CD14-positive monocyte (primary cell): ENCODE data around the gene KMT2E. TPM values are rescaled to one million over a fixed set of nuclear protein-coding genes. Genes with fewer than 3 reads are reported as not detected.

ENCODE experiments used
- DNase-seq, 3 donors: peaks; one replicate each; pipeline ENCODE4 v3.0.0-alpha.2; 2011 to 2022
- H2AFZ ChIP-seq: 2 replicates; pipeline ENCODE4 v1.6.0; 2012; ENCODE audit warnings: mild to moderate bottlenecking, low read depth, low read length, inconsistent platforms; ENCODE audit not compliant: insufficient read depth, poor library complexity, severe bottlenecking
- H3K27ac ChIP-seq, 2 donors: 1 replicate in 1 of 2; 2 replicates in 1 of 2; pipeline ENCODE4 v1.5.1; 2012 to 2013; ENCODE audit warnings: low read length in 2 of 2, control low read depth in 1 of 2, inconsistent platforms in 1 of 2, low read depth in 1 of 2, mild to moderate bottlenecking in 1 of 2
- H3K27me3 ChIP-seq, 2 donors: one replicate each; pipeline versions ENCODE4 v1.6.0 to v1.6.1; 2011 to 2013; ENCODE audit warnings: low read length in 2 of 2; ENCODE audit not compliant: control insufficient read depth in 2 of 2, insufficient read depth in 2 of 2
- H3K36me3 ChIP-seq, 2 donors: replicated peaks in 1 of 2; 1 replicate in 1 of 2; 2 replicates in 1 of 2; pipeline versions ENCODE4 v1.5.1 to v1.6.1; 2012 to 2013; ENCODE audit warnings: low read length in 2 of 2, control low read depth in 1 of 2, inconsistent platforms in 1 of 2, mild to moderate bottlenecking in 1 of 2; ENCODE audit not compliant: insufficient read depth in 2 of 2, control insufficient read depth in 1 of 2
- H3K4me1 ChIP-seq, 2 donors: 1 replicate in 1 of 2; 2 replicates in 1 of 2; pipeline versions ENCODE4 v1.5.1 to v1.6.1; 2012 to 2013; ENCODE audit warnings: low read length in 2 of 2, control low read depth in 1 of 2, inconsistent platforms in 1 of 2, mild to moderate bottlenecking in 1 of 2, moderate library complexity in 1 of 2; ENCODE audit not compliant: insufficient read depth in 2 of 2, control insufficient read depth in 1 of 2
- H3K4me2 ChIP-seq: replicated peaks from 2 replicates; pipeline ENCODE3; 2012; ENCODE audit warnings: low read length, moderate library complexity, mild to moderate bottlenecking; ENCODE audit not compliant: poor library complexity, severe bottlenecking; ENCODE audit errors: extremely low read depth
- H3K4me3 ChIP-seq, 3 experiments: fragments of 200-600 bp in 1 of 3; sonication (generic) in 1 of 3; replicated peaks in 1 of 3; 1 replicate in 2 of 3; 2 replicates in 1 of 3; pipeline ENCODE4 v1.5.1; 2011 to 2013; ENCODE audit warnings: low read length in 3 of 3, mild to moderate bottlenecking in 3 of 3, control low read depth in 2 of 3, low read depth in 2 of 3, inconsistent platforms in 1 of 3, moderate library complexity in 1 of 3
- H3K79me2 ChIP-seq: 2 replicates; pipeline ENCODE4 v1.6.0; 2012; ENCODE audit warnings: mild to moderate bottlenecking, control low read depth, inconsistent platforms, low read length, moderate library complexity; ENCODE audit not compliant: insufficient read depth
- H3K9ac ChIP-seq: 2 replicates; pipeline ENCODE4 v1.6.0; 2017; ENCODE audit warnings: low read length, mild to moderate bottlenecking; ENCODE audit not compliant: insufficient read depth, poor library complexity, severe bottlenecking
- H3K9me3 ChIP-seq, 2 donors: replicated peaks in 1 of 2; 1 replicate in 1 of 2; 2 replicates in 1 of 2; pipeline versions ENCODE4 v1.5.1 to v1.6.1; 2012 to 2013; ENCODE audit warnings: low read length in 2 of 2, control low read depth in 1 of 2; ENCODE audit not compliant: control insufficient read depth in 1 of 2, insufficient read depth in 1 of 2
- H4K20me1 ChIP-seq: 2 replicates; pipeline ENCODE4 v1.6.0; 2012; ENCODE audit warnings: mild to moderate bottlenecking, low read length, control low read depth, moderate library complexity; ENCODE audit not compliant: insufficient read depth
- H3K27ac Mint-ChIP-seq, 7 donors: one replicate each; pipeline ENCODE4 v1.8.0; 2020; ENCODE audit warnings: mild to moderate bottlenecking in 7 of 7, mixed read lengths in 7 of 7, moderate library complexity in 6 of 7, inconsistent platforms in 2 of 7
- H3K27me3 Mint-ChIP-seq, 3 donors: one replicate each; pipeline ENCODE4 v1.8.0; 2021 to 2022; ENCODE audit warnings: low read depth in 3 of 3, mild to moderate bottlenecking in 3 of 3, mixed read lengths in 3 of 3, moderate library complexity in 3 of 3, inconsistent platforms in 1 of 3
- H3K36me3 Mint-ChIP-seq, 2 donors: one replicate each; pipeline ENCODE4 v1.8.0; 2020; ENCODE audit warnings: mixed read lengths in 2 of 2, inconsistent platforms in 1 of 2, mild to moderate bottlenecking in 1 of 2
- H3K4me1 Mint-ChIP-seq: one replicate; pipeline ENCODE4 v1.8.0; 2020; ENCODE audit warnings: mild to moderate bottlenecking, mixed read lengths
- H3K4me3 Mint-ChIP-seq, 2 donors: one replicate each; pipeline ENCODE4 v1.8.0; 2020; ENCODE audit warnings: mild to moderate bottlenecking in 2 of 2, mixed read lengths in 2 of 2, moderate library complexity in 1 of 2
- H3K9me3 Mint-ChIP-seq, 7 donors: one replicate each; pipeline ENCODE4 v1.8.0; 2020 to 2022; ENCODE audit warnings: mixed read lengths in 7 of 7, mild to moderate bottlenecking in 6 of 7, moderate library complexity in 6 of 7, inconsistent platforms in 2 of 7
- CTCF ChIP-seq: fragments of 200-600 bp; IDR thresholded peaks from one replicate; pipeline ENCODE4 v1.8.0; 2022; ENCODE audit warnings: antibody characterized with exemption, mild to moderate bottlenecking
- WGBS: methylation state at CpG from one replicate; pipeline ENCODE4 v1.1.5; 2013; ENCODE audit warnings: missing lambda C conversion rate; ENCODE audit not compliant: insufficient coverage; 5-methylcytosine and 5-hydroxymethylcytosine counted together
- intact Hi-C, 2 donors: fragments of 100-400 bp; cut with micrococcal nuclease; formaldehyde crosslinking; loops; one replicate each; pipeline versions ENCODE4 v1.15.0 to v1.15.1; 2023
- polyA plus RNA-seq, 3 donors: library from polyadenylated mRNA; depleted of rRNA in 1 of 3; unstranded in 2 of 3; stranded (reverse) in 1 of 3; fragments of 300-500 nt in 2 of 3; fragments of >200 nt in 1 of 3; fragmentation: Illumina TruSeq in 2 of 3; gene quantifications; 1 replicate in 2 of 3; 2 replicates in 1 of 3; pipeline ENCODE4 v1.2.3, GENCODE V29; 2012 to 2021

KMT2E gene
- polyA plus RNA-seq, 3 donors, result 21.5 to 58.0 (median 33.1) TPM

GRCh38 chr7:105055084-105055483 is 41.1 kb downstream of the KMT2E start:
- intact Hi-C loops, result no loop called here
- no peak overlapping the region for H3K4me2 ChIP-seq
- peaks cover 26 to 86% of the 10 kb centered on the region in 2 donors for H3K36me3 ChIP-seq
- WGBS, result no CpG with 5 or more reads among the region's 2 CpGs
- H3K4me3 Mint-ChIP-seq, result no peak overlapping the region
- H3K27ac Mint-ChIP-seq, result peak overlapping the region in 1 of 7 donors; percentile 63
- no peaks in the 10 kb centered on the region for H3K9me3 ChIP-seq
- DNase-seq, result no peak
- peaks cover 100% of the 10 kb centered on the region for H3K79me2 ChIP-seq
- H3K4me1 Mint-ChIP-seq, result peaks cover 6% of the 10 kb centered on the region
- peaks cover 98% of the 10 kb centered on the region for H4K20me1 ChIP-seq
- peaks cover 53 to 59% of the 10 kb centered on the region in 2 donors for H3K36me3 Mint-ChIP-seq
- H2AFZ ChIP-seq, result no peak overlapping the region
- no peak for TF ChIP-seq CTCF
- peaks cover 0 to 1% (median 0%) of the 10 kb centered on the region in 3 donors for H3K27me3 Mint-ChIP-seq
- H3K4me3 ChIP-seq, result no peak overlapping the region
- no peaks in the 10 kb centered on the region for H3K27me3 ChIP-seq
- H3K9ac ChIP-seq, result no peak overlapping the region
- H3K4me1 ChIP-seq, result no peaks in the 10 kb centered on the region
- H3K9me3 Mint-ChIP-seq, result no peaks in the 10 kb centered on the region
- H3K27ac ChIP-seq, result no peak overlapping the region

- H3K4me1 Mint-ChIP-seq, result peaks cover 2% of the 10 kb centered on the region
- no peak overlapping the region for H3K4me3 Mint-ChIP-seq
- Histone ChIP-seq H2AFZ (no peak overlapping the region), H3K4me1 (no peaks in the 10 kb centered on the region), H3K4me3 (no peak overlapping the region), H3K79me2 (peaks cover 100% of the 10 kb centered on the region), H3K4me2 (no peak overlapping the region), H3K9ac (no peak overlapping the region), H3K27me3 (no peaks in the 10 kb centered on the region), H3K36me3 (peaks cover 23 to 92% of the 10 kb centered on the region in 2 donors), H3K9me3 (no peaks in the 10 kb centered on the region), H4K20me1 (peaks cover 98% of the 10 kb centered on the region), H3K27ac (peak overlapping the region in 1 of 2 donors; percentile 12)
- peaks cover 52 to 59% of the 10 kb centered on the region in 2 donors for H3K36me3 Mint-ChIP-seq
- peak overlapping the region in 1 of 7 donors; percentile 17 for H3K27ac Mint-ChIP-seq
- H3K27me3 Mint-ChIP-seq, result peaks cover 0 to 1% (median 0%) of the 10 kb centered on the region in 3 donors
- no peak for TF ChIP-seq CTCF
- DNase-seq, result no peak
- H3K9me3 Mint-ChIP-seq, result no peaks in the 10 kb centered on the region
- WGBS, result no CpG with 5 or more reads among the region's 1 CpG
- intact Hi-C loops, result no loop called here
Measured at GRCh38 chr7:105055621-105056020, 41.6 kb downstream of the KMT2E start.
